ENCODE measurements around the gene NEO1. TPM values are rescaled to one million over a fixed set of nuclear protein-coding genes. Genes with fewer than 3 reads are reported as not detected.

The NEO1 gene
- polyA plus RNA-seq, 2 of the 4 experiments (the other 2 are of a cell fraction) = 29.1 to 30.3 TPM

DNA sequence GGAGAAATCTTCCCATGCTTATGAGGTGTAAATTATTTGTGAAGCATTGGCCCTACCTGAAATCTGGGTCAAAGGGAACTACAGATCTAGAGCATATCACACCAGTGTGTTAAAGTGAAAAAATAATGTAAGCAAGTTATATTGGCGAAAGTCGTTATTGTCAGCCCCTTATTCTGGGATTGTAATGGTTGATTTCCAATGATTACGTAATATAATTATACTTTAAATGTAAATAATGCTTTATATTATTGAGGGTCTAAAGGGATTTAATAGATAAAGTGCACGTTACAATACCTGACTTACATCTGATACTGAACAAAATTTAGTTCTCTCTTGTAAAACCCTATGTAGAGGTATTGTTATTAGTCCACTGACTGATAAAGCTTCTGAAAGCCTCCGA, 101.2 kb downstream of the NEO1 start:
- DNase-seq (ENCODE audit: low read depth in 1 of 2, low spot score in 1 of 2) (no peak), ATAC-seq (no peak), FAIRE-seq (peak; percentile 49)
- no peaks in the 10 kb centered on the region for H3K4me1 ChIP-seq
- no peak overlapping the region for H3K4me2 ChIP-seq
- no peak overlapping the region for H3K27ac ChIP-seq
- CTCF ChIA-PET = interaction anchor here (1.0 kb wide), 1 partner anchor 15 kb away, joined by 3 read pairs; no protein-coding TSS in a partner anchor
- WGBS (ENCODE audit: missing lambda C conversion rate) = 91% methylated on average over 5 of the region's 5 CpGs
- POLR2A ChIA-PET = no interaction called here
- H3K4me3 ChIP-seq = no peak overlapping the region
- H3K9me3 ChIP-seq = peaks cover 39% of the 10 kb centered on the region
- TF ChIP-seq SMC3 (IDR thresholded peaks at IDR 0.05) = no peak
- TF ChIP-seq NFE2L2 (conservative IDR thresholded peaks at IDR 0.05; ENCODE audit: low read length) = no peak
- TF ChIP-seq RNF2 (IDR thresholded peaks at IDR 0.05; ENCODE audit: borderline replicate concordance, low read depth) = no peak
- TF ChIP-seq ZFP36 (IDR thresholded peaks at IDR 0.05; ENCODE audit: borderline replicate concordance, partially characterized antibody) = no peak
- TF ChIP-seq, protein P1, sequence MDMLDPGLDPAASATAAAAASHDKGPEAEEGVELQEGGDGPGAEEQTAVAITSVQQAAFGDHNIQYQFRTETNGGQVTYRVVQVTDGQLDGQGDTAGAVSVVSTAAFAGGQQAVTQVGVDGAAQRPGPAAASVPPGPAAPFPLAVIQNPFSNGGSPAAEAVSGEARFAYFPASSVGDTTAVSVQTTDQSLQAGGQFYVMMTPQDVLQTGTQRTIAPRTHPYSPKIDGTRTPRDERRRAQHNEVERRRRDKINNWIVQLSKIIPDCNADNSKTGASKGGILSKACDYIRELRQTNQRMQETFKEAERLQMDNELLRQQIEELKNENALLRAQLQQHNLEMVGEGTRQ (IDR thresholded peaks at IDR 0.05) = no peak
- TF ChIP-seq, protein P2, sequence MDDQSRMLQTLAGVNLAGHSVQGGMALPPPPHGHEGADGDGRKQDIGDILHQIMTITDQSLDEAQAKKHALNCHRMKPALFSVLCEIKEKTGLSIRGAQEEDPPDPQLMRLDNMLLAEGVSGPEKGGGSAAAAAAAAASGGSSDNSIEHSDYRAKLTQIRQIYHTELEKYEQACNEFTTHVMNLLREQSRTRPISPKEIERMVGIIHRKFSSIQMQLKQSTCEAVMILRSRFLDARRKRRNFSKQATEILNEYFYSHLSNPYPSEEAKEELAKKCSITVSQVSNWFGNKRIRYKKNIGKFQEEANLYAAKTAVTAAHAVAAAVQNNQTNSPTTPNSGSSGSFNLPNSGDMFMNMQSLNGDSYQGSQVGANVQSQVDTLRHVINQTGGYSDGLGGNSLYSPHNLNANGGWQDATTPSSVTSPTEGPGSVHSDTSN (IDR thresholded peaks at IDR 0.05) = no peak
- TF ChIP-seq MAFK (IDR thresholded peaks at IDR 0.05; ENCODE audit: partially characterized antibody) = no peak
- TF ChIP-seq CHD2 (IDR thresholded peaks at IDR 0.05; ENCODE audit: low read length, partially characterized antibody) = no peak
- TF ChIP-seq NR3C1 (IDR thresholded peaks at IDR 0.05) = no peak
- TF ChIP-seq, protein P3, sequence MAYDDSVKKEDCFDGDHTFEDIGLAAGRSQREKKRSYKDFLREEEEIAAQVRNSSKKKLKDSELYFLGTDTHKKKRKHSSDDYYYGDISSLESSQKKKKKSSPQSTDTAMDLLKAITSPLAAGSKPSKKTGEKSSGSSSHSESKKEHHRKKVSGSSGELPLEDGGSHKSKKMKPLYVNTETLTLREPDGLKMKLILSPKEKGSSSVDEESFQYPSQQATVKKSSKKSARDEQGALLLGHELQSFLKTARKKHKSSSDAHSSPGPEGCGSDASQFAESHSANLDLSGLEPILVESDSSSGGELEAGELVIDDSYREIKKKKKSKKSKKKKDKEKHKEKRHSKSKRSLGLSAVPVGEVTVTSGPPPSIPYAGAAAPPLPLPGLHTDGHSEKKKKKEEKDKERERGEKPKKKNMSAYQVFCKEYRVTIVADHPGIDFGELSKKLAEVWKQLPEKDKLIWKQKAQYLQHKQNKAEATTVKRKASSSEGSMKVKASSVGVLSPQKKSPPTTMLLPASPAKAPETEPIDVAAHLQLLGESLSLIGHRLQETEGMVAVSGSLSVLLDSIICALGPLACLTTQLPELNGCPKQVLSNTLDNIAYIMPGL (CRISPR knock-in tag; IDR thresholded peaks at IDR 0.05; ENCODE audit: borderline replicate concordance) = no peak
- no peak for TF ChIP-seq NPAS2 (CRISPR knock-in tag; IDR thresholded peaks at IDR 0.05; ENCODE audit: borderline replicate concordance)
- TF ChIP-seq, protein P4, sequence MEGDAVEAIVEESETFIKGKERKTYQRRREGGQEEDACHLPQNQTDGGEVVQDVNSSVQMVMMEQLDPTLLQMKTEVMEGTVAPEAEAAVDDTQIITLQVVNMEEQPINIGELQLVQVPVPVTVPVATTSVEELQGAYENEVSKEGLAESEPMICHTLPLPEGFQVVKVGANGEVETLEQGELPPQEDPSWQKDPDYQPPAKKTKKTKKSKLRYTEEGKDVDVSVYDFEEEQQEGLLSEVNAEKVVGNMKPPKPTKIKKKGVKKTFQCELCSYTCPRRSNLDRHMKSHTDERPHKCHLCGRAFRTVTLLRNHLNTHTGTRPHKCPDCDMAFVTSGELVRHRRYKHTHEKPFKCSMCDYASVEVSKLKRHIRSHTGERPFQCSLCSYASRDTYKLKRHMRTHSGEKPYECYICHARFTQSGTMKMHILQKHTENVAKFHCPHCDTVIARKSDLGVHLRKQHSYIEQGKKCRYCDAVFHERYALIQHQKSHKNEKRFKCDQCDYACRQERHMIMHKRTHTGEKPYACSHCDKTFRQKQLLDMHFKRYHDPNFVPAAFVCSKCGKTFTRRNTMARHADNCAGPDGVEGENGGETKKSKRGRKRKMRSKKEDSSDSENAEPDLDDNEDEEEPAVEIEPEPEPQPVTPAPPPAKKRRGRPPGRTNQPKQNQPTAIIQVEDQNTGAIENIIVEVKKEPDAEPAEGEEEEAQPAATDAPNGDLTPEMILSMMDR (IDR thresholded peaks at IDR 0.05) = no peak
- no peak for TF ChIP-seq MAZ (IDR thresholded peaks at IDR 0.05; ENCODE audit: borderline replicate concordance, low read depth, low read length)

DNA sequence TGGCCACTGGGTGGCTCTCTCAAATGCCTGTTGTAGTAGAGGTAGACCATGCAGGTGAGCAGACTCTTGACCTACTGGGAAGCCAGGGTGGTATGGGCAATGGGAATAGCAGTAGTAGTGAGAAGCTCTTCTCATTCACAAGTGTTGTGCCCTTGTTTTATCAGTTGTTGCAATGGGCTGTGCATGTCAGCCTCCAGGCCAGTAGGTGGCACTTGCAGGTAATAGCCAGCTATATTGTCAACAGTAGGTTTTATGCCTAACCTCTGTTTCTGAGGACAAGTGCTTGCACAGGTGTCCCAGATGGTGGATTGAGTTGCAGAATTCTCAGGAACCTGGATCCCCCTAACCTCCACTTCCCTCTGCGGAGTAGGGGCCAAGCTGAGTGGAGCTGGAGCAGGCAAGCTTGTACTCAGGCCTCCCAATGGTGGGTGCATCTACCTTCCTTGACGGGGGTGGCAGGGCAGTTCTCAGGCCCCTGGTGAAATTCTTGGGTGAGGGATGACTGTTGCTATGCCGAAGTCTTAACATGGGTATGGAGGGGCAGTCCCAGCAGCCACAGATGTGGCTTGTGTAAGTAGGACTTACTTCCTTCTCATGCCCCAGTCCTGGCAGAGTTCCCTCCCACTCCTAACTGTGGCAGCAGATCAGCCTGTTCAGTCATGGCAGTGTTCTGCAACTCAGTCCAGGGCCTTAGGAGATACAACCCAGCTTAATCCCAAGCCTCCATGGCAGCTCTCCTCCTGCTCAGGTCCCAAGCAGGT, 104.3 kb downstream of the NEO1 start:
- CTCF ChIA-PET = interaction anchor here (2.0 kb wide), 1 partner anchor 9 kb away, joined by 7 read pairs; no protein-coding TSS in a partner anchor
- DNase-seq (ENCODE audit: low read depth in 1 of 2, low spot score in 1 of 2) = no peak
- no peak for TF ChIP-seq EP300 (IDR thresholded peaks at IDR 0.05)
- TF ChIP-seq ZNF302 (CRISPR knock-in tag; IDR thresholded peaks at IDR 0.05) = no peak
- TF ChIP-seq, protein P5, sequence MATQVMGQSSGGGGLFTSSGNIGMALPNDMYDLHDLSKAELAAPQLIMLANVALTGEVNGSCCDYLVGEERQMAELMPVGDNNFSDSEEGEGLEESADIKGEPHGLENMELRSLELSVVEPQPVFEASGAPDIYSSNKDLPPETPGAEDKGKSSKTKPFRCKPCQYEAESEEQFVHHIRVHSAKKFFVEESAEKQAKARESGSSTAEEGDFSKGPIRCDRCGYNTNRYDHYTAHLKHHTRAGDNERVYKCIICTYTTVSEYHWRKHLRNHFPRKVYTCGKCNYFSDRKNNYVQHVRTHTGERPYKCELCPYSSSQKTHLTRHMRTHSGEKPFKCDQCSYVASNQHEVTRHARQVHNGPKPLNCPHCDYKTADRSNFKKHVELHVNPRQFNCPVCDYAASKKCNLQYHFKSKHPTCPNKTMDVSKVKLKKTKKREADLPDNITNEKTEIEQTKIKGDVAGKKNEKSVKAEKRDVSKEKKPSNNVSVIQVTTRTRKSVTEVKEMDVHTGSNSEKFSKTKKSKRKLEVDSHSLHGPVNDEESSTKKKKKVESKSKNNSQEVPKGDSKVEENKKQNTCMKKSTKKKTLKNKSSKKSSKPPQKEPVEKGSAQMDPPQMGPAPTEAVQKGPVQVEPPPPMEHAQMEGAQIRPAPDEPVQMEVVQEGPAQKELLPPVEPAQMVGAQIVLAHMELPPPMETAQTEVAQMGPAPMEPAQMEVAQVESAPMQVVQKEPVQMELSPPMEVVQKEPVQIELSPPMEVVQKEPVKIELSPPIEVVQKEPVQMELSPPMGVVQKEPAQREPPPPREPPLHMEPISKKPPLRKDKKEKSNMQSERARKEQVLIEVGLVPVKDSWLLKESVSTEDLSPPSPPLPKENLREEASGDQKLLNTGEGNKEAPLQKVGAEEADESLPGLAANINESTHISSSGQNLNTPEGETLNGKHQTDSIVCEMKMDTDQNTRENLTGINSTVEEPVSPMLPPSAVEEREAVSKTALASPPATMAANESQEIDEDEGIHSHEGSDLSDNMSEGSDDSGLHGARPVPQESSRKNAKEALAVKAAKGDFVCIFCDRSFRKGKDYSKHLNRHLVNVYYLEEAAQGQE (IDR thresholded peaks at IDR 0.05) = no peak
- TF ChIP-seq MYC (IDR thresholded peaks at IDR 0.05; ENCODE audit: borderline replicate concordance, low read length) = no peak
- TF ChIP-seq JUNB (IDR thresholded peaks at IDR 0.05) = no peak
- no peak for TF ChIP-seq PHF8 (IDR thresholded peaks at IDR 0.05; ENCODE audit: borderline replicate concordance, low read depth)
- TF ChIP-seq, protein P6, sequence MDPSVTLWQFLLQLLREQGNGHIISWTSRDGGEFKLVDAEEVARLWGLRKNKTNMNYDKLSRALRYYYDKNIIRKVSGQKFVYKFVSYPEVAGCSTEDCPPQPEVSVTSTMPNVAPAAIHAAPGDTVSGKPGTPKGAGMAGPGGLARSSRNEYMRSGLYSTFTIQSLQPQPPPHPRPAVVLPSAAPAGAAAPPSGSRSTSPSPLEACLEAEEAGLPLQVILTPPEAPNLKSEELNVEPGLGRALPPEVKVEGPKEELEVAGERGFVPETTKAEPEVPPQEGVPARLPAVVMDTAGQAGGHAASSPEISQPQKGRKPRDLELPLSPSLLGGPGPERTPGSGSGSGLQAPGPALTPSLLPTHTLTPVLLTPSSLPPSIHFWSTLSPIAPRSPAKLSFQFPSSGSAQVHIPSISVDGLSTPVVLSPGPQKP (IDR thresholded peaks at IDR 0.05; ENCODE audit: low read depth, low read length) = no peak
- no peak for TF ChIP-seq POLR2AphosphoS2 (conservative IDR thresholded peaks at IDR 0.05; ENCODE audit: low read length)
- TF ChIP-seq, protein P7, sequence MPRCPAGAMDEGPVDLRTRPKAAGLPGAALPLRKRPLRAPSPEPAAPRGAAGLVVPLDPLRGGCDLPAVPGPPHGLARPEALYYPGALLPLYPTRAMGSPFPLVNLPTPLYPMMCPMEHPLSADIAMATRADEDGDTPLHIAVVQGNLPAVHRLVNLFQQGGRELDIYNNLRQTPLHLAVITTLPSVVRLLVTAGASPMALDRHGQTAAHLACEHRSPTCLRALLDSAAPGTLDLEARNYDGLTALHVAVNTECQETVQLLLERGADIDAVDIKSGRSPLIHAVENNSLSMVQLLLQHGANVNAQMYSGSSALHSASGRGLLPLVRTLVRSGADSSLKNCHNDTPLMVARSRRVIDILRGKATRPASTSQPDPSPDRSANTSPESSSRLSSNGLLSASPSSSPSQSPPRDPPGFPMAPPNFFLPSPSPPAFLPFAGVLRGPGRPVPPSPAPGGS (IDR thresholded peaks at IDR 0.05) = no peak
- TF ChIP-seq RARB (CRISPR knock-in tag; IDR thresholded peaks at IDR 0.05) = no peak

More for the DNA sequence above, 104.3 kb downstream of the NEO1 start:
- Histone ChIP-seq H3K4me3 (no peak overlapping the region), H3K27ac (no peak overlapping the region), H3K4me1 (no peaks in the 10 kb centered on the region), H3K4me2 (no peak overlapping the region), H3K9me3 (peaks cover 31% of the 10 kb centered on the region)
- POLR2A ChIA-PET = no interaction called here
- ATAC-seq (no peak), FAIRE-seq (no peak)
- 90% methylated on average over 3 of the region's 3 CpGs for WGBS (ENCODE audit: missing lambda C conversion rate)
